K562 (cell line): ENCODE measurements around the gene ECI2. TPM values are rescaled to one million over a fixed set of nuclear protein-coding genes. Genes with fewer than 3 reads are reported as not detected.

Experiments used
- ATAC-seq: fragments of 200-7000 bp; cut with Tn5 transposase; 3 replicates; pipeline ENCODE4 v1.9.1; 2020; ENCODE audit warnings: moderate library complexity
- BruUV-seq: library from RNA; stranded (reverse); fragments of 400-500 nt; replicated peaks from 2 replicates; lab custom pipeline; 2021; lab: Mats Ljungman, UMichigan
- CTCF ChIA-PET: fragments of 300-600 bp; formaldehyde crosslinking; extraction: SDS; loops from one replicate; lab custom pipeline; 2021; ENCODE audit warnings: low intra/inter-chr PET ratio; lab: Yijun Ruan, JAX
- POLR2A ChIA-PET: fragments of 300-600, 350-650 bp; sonication (Branson Sonifier 250); formaldehyde crosslinking; extraction: SDS; loops from one replicate; lab custom pipeline; 2021; ENCODE audit warnings: antibody characterized with exemption, inconsistent platforms; lab: Yijun Ruan, JAX
- DNase-seq, 4 experiments: peaks; one replicate each; pipeline versions ENCODE4 v3.0.0 to v3.0.0-alpha.2; 2011 to 2018; ENCODE audit warnings: low spot score in 3 of 4, mixed read lengths in 3 of 4; ENCODE audit errors: extremely low read depth in 1 of 4
- FAIRE-seq: peaks from 2 replicates; lab custom pipeline; 2011; peaks lifted over from hg19 to GRCh38; lab: Jason Lieb, UNC
- H2AFZ ChIP-seq: 2 replicates; pipeline ENCODE4 v1.6.0; 2011; ENCODE audit warnings: low read depth, low read length, control low read depth, inconsistent platforms
- H3K27ac ChIP-seq: fragments of 200-600 bp; 3 replicates; pipeline ENCODE4 v1.8.0; 2011; ENCODE audit warnings: low read depth, mild to moderate bottlenecking, control low read depth, inconsistent platforms, low read length, moderate library complexity, mixed read lengths; ENCODE audit errors: extremely low read depth
- H3K27me3 ChIP-seq, 2 experiments: fragments of 300-600 bp in 1 of 2; 2 replicates in 1 of 2; 3 replicates in 1 of 2; pipeline versions ENCODE4 v1.6.0 to v1.8.0; 2011; ENCODE audit warnings: inconsistent platforms in 2 of 2, low read length in 2 of 2, mild to moderate bottlenecking in 1 of 2, mixed read lengths in 1 of 2, moderate library complexity in 1 of 2; ENCODE audit not compliant: control insufficient read depth in 2 of 2, insufficient read depth in 2 of 2
- H3K36me3 ChIP-seq: fragments of 300-600 bp; 3 replicates; pipeline ENCODE4 v1.8.0; 2011; ENCODE audit warnings: mild to moderate bottlenecking, low read length, inconsistent platforms; ENCODE audit not compliant: control insufficient read depth, insufficient read depth
- H3K4me1 ChIP-seq, 2 experiments: fragments of 200-600 bp in 1 of 2; replicated peaks in 1 of 2; 2 replicates in 1 of 2; 3 replicates in 1 of 2; pipeline versions ENCODE4 v1.5.1 to v1.8.0; 2011; ENCODE audit warnings: inconsistent platforms in 2 of 2, low read length in 2 of 2, mild to moderate bottlenecking in 1 of 2, mixed read lengths in 1 of 2, moderate library complexity in 1 of 2; ENCODE audit not compliant: control insufficient read depth in 2 of 2, insufficient read depth in 2 of 2
- H3K4me2 ChIP-seq: 2 replicates; pipeline ENCODE4 v1.6.1; 2011; ENCODE audit warnings: low read length, control low read depth, inconsistent platforms, mixed read lengths; ENCODE audit not compliant: insufficient read depth
- H3K4me3 ChIP-seq: fragments of 200-600 bp; sonication (generic), shearing (Covaris generic); 2 replicates; pipeline ENCODE4 v1.5.1; 2016; ENCODE audit warnings: control low read depth, inconsistent platforms
- H3K79me2 ChIP-seq: fragments of 200-600 bp; 3 replicates; pipeline ENCODE4 v1.8.0; 2011; ENCODE audit warnings: low read length, inconsistent platforms; ENCODE audit not compliant: control insufficient read depth, insufficient read depth
- H3K9ac ChIP-seq, 2 experiments: 2 replicates each; pipeline versions ENCODE4 v1.6.0 to v1.6.1; 2011; ENCODE audit warnings: low read depth in 2 of 2, low read length in 2 of 2, control low read depth in 1 of 2, inconsistent platforms in 1 of 2, mild to moderate bottlenecking in 1 of 2, mixed read lengths in 1 of 2; ENCODE audit not compliant: insufficient read depth in 1 of 2
- H3K9me1 ChIP-seq: one replicate; pipeline ENCODE4 v1.6.0; 2011; ENCODE audit warnings: inconsistent platforms, mild to moderate bottlenecking, low read length, moderate library complexity; ENCODE audit not compliant: control insufficient read depth, insufficient read depth
- H3K9me3 ChIP-seq: replicated peaks from 2 replicates; pipeline ENCODE4 v1.5.1; 2011; ENCODE audit warnings: low read depth, low read length, inconsistent platforms; ENCODE audit not compliant: control insufficient read depth, insufficient read depth
- H4K20me1 ChIP-seq: replicated peaks from 2 replicates; pipeline ENCODE4 v1.6.1; 2011; ENCODE audit warnings: low read length, inconsistent platforms, mixed read lengths; ENCODE audit not compliant: control insufficient read depth, insufficient read depth
- ATF2 ChIP-seq: sonication (generic); formaldehyde crosslinking; IDR thresholded peaks from 2 replicates; pipeline ENCODE4 v1.8.1; 2022; ENCODE audit warnings: missing genetic modification reagents
- CBFA2T3 ChIP-seq: fragments of 450-650 bp; IDR thresholded peaks from 2 replicates; pipeline ENCODE4 v1.6.1; 2017
- CHCHD3 ChIP-seq: fragments of 250-450 bp; sonication (Bioruptor Pico); IDR thresholded peaks from 2 replicates; pipeline ENCODE4 v2.1.2; 2022; ENCODE audit warnings: mild to moderate bottlenecking
- FOXO4 ChIP-seq: fragments of 450-650 bp; formaldehyde crosslinking; IDR thresholded peaks from 2 replicates; pipeline ENCODE4 v1.4.0; 2020; ENCODE audit warnings: mild to moderate bottlenecking, moderate library complexity
- GTF2E2 ChIP-seq: fragments of 200-800 bp; sonication (Bioruptor generic); IDR thresholded peaks from 2 replicates; pipeline ENCODE4 v1.6.1; 2016; ENCODE audit warnings: missing genetic modification characterization, missing compliant biosample characterization
- RBM17 ChIP-seq: fragments of 200-400 bp; formaldehyde crosslinking; IDR thresholded peaks from 2 replicates; pipeline ENCODE4 v1.6.1; 2017; ENCODE audit warnings: low read depth, mild to moderate bottlenecking, low read length, borderline replicate concordance
- RCOR1 ChIP-seq, 2 experiments: IDR thresholded peaks; 2 replicates each; pipeline ENCODE4 v1.6.1; 2012; ENCODE audit warnings: low read depth in 2 of 2, low read length in 2 of 2, borderline replicate concordance in 1 of 2, improper control_type of control experiment in 1 of 2
- SIX5 ChIP-seq, 2 experiments: IDR thresholded peaks; 2 replicates each; pipeline ENCODE4 v1.6.1; 2011; ENCODE audit warnings: low read length in 2 of 2, borderline replicate concordance in 1 of 2, low read depth in 1 of 2, mild to moderate bottlenecking in 1 of 2, moderate library complexity in 1 of 2; ENCODE audit not compliant: insufficient read depth in 1 of 2
- ZBTB9 ChIP-seq: fragments of 450-650 bp; formaldehyde crosslinking; IDR thresholded peaks from 2 replicates; pipeline ENCODE4 v1.4.0; 2020; ENCODE audit warnings: mild to moderate bottlenecking, moderate library complexity
- ZEB2 ChIP-seq: fragments of 450-650 bp; IDR thresholded peaks from 2 replicates; pipeline ENCODE4 v1.6.1; 2016
- ZFPM2 ChIP-seq: fragments of 250-450 bp; sonication (Bioruptor Pico); IDR thresholded peaks from 2 replicates; pipeline ENCODE4 v1.5.1; 2022; ENCODE audit warnings: mild to moderate bottlenecking
- ZHX1 ChIP-seq: fragments of 150-350 bp; conservative IDR thresholded peaks from 2 replicates; pipeline ENCODE4 v1.6.1; 2014; ENCODE audit warnings: low read length
- ZNF395 ChIP-seq: fragments of 200-800 bp; sonication (Bioruptor generic); IDR thresholded peaks from 2 replicates; pipeline ENCODE4 v1.6.1; 2017; ENCODE audit warnings: missing genetic modification characterization, missing compliant biosample characterization
- ZNF586 ChIP-seq: fragments of 450-650 bp; formaldehyde crosslinking; conservative IDR thresholded peaks from 2 replicates; pipeline ENCODE4 v1.4.0; 2020; ENCODE audit warnings: mild to moderate bottlenecking, moderate library complexity
- WGBS: fragments of 100-300 bp; shearing (Covaris generic); methylation state at CpG from one replicate; pipeline ENCODE4 v1.1.6; 2016; ENCODE audit warnings: low coverage, mixed read lengths; ENCODE audit not compliant: insufficient coverage; ENCODE audit errors: missing lambda C conversion rate; 5-methylcytosine and 5-hydroxymethylcytosine counted together
- in situ Hi-C: fragments of 300-500 bp; cut with MboI; formaldehyde crosslinking; loops from 4 replicates; pipeline ENCODE4 v1.15.0; 2018; ENCODE audit warnings: inconsistent platforms, mixed read lengths
- intact Hi-C: fragments of 100-400 bp; cut with micrococcal nuclease; formaldehyde crosslinking; loops from 2 replicates; pipeline ENCODE4 v1.14.2; 2022
- polyA plus RNA-seq, 8 experiments: library from polyadenylated mRNA; depleted of rRNA in 4 of 8; stranded (reverse) in 5 of 8; unstranded in 3 of 8; fragments of >200 nt; fragmentation: Nextera tagmentation in 2 of 8; fragmentation: Illumina TruSeq in 1 of 8; extraction: Ambion mirVana in 2 of 8; extraction: Trizol in 1 of 8; gene quantifications; 2 replicates each; pipeline versions ENCODE4 v1.2.1 to v1.2.3, GENCODE V29; 2011 to 2014; ENCODE audit warnings: inconsistent platforms in 1 of 8, missing spikeins in 1 of 8
- total RNA-seq, 7 experiments: library from RNA; depleted of rRNA in 6 of 7; stranded (reverse); fragments of >200 nt in 6 of 7; fragmentation: Illumina TruSeq in 2 of 7; extraction: Trizol in 2 of 7; gene quantifications; 2 replicates each; pipeline versions ENCODE4 v1.2.1 to v1.2.3, GENCODE V29; 2011 to 2021; ENCODE audit warnings: low replicate concordance in 1 of 7

Gene ECI2
- total and polyA plus RNA-seq, 9 of the 15 experiments (the other 6 are each of a cell fraction or from before 2014, with no cell fraction given) = 80.7 to 377 (median 142) TPM

- Histone ChIP-seq H3K4me1 (peaks cover 0 to 33% of the 10 kb centered on the region in 2 experiments; a peak in 3 of 5 replicates), H2AFZ (no peak overlapping the region), H3K9me1 (no peaks in the 10 kb centered on the region), H3K4me2 (no peak overlapping the region), H3K4me3 (no peak overlapping the region), H3K27me3 (no peaks in the 10 kb centered on the region), H4K20me1 (no peaks in the 10 kb centered on the region), H3K9ac (0 out of 4 replicates have a peak overlapping the region, but pooled peaks of 1 of the 2 experiments have one; percentile 8), H3K36me3 (peaks cover 89% of the 10 kb centered on the region), H3K79me2 (peaks cover 15% of the 10 kb centered on the region), H3K27ac (no peak overlapping the region), H3K9me3 (no peaks in the 10 kb centered on the region)
- ATAC-seq (peak; percentile 58), DNase-seq (peak in 2 of 4 experiments; percentile 39 to 48), FAIRE-seq (peak; percentile 49)
- in situ Hi-C loops = no loop called here
- no TSS peak for BruUV-seq
- 5% methylated on average over 1 of the region's 1 CpG for WGBS
- ChIA-PET CTCF (no interaction called here), POLR2A (interaction anchor here (1.6 kb wide), 1 partner anchor 11 kb away, joined by 6 read pairs; no protein-coding TSS in a partner anchor)
- intact Hi-C loops = no loop called here
- no peak for TF ChIP-seq ZEB2
- no peak for TF ChIP-seq RBM17
- no peak for TF ChIP-seq GTF2E2 (tag)
- TF ChIP-seq ZBTB9 (CRISPR knock-in tag) = no peak
- TF ChIP-seq SIX5 (IDR thresholded peaks at IDR 0.05; ENCODE audit: borderline replicate concordance in 1 of 2, insufficient read depth in 1 of 2, low read depth in 1 of 2, low read length in 2 of 2) = 0 out of 4 replicates have a peak, but pooled peaks of 1 of the 2 experiments have one; percentile 7
- 0 out of 2 replicates have a peak, but pooled peaks have one; percentile 22 for TF ChIP-seq CBFA2T3
- TF ChIP-seq FOXO4 (CRISPR knock-in tag) = no peak
- no peak for TF ChIP-seq ATF2
- TF ChIP-seq ZHX1 = no peak
- no peak for TF ChIP-seq RCOR1 (IDR thresholded peaks at IDR 0.05; ENCODE audit: borderline replicate concordance in 1 of 2, low read depth in 2 of 2, low read length in 2 of 2)
- 0 out of 2 replicates have a peak, but pooled peaks have one; percentile 26 for TF ChIP-seq ZNF395
- TF ChIP-seq CHCHD3 (CRISPR knock-in tag) = no peak
- TF ChIP-seq ZNF586 (CRISPR knock-in tag) = no peak
- no peak for TF ChIP-seq ZFPM2
Measured at GRCh38 chr6:4128072-4128471, 7.3 kb downstream of the ECI2 start.
